Activated T-cell treated with anti-CD3 and anti-CD28 coated beads for 1 hour (primary cell): ENCODE results near the gene ZNF30.
A peak's percentile ranks its signal among the peaks of the same experiment; 100 is the strongest.
"Not testable (repeated sequence)": the region's sequence is repeated elsewhere in the genome, so short reads cannot be mapped to it uniquely, and the experiment has no call there.

Source experiments
- DNase-seq: peaks from one replicate; pipeline ENCODE4 v3.0.0-alpha.2; 2020; ENCODE audit warnings: low read depth

Gene ZNF30

DNA sequence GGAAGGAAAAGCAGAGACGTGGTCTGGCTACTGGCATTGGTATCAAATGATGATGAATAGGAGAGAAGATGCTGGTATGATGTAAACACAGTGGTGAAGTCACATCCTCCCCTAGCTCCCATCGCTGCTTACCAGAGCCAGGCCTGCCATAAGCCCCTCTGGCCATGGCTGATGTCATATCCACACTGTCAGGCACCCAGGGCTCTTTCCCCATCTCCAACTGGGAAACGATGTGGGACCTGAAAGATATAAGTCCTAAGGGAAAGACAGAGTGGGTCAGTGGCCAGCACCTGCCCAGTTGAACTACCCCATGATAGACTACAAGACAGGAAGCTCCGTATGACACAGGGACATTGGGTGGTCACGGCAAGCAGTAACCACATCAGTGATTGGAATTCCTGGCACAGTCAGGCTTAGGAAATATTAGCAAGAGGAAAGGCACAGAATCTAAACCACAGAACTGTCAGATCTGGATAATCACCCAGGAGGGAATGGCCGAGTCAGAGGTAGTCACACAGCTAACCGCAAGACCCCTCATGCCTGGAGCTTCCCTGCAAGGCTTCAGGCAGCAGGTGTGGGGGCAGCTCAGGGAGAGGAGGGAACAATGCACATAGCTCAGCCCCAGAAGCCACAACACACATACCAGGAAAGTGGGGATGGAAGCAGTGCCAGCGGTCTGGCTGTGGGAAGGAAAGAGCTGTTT, 33.6 kb downstream of the ZNF30 start:
- no peak for DNase-seq

DNA sequence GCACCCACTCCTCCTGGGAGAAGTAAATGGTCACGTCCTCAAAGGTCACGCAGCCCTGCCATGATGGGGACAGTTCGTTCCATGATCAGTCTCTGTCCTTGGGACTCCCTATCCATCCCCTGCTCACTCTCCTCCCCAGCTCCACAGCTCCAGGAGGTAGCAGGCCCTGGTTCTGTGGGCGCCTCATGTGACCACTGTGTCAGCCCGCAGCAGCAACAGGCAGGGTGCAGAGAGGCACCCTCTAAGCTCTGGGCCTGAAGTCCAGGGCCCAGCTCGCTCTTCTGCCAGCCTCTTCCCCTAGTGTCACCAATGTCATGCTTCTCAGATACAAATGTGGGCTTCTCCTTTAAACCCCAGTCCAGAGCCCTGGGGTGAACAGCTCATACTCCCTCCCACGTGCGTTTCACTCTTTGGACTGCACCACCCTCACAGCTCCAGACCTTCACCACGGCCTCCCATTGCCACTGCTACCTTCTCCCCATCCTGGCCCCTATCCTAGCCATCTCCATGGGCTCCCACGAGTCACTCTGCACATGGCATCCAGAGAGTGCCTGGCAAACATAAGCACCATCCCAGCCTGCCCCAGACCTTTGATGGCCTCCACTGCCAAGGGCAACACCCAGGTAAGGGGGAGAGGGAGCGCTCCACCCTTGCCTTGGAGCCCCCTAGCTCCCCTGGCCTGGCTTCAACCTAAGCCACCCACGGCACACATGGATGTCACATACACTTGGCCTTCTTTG, 34.4 kb downstream of the ZNF30 start:
- no peak for DNase-seq

DNA sequence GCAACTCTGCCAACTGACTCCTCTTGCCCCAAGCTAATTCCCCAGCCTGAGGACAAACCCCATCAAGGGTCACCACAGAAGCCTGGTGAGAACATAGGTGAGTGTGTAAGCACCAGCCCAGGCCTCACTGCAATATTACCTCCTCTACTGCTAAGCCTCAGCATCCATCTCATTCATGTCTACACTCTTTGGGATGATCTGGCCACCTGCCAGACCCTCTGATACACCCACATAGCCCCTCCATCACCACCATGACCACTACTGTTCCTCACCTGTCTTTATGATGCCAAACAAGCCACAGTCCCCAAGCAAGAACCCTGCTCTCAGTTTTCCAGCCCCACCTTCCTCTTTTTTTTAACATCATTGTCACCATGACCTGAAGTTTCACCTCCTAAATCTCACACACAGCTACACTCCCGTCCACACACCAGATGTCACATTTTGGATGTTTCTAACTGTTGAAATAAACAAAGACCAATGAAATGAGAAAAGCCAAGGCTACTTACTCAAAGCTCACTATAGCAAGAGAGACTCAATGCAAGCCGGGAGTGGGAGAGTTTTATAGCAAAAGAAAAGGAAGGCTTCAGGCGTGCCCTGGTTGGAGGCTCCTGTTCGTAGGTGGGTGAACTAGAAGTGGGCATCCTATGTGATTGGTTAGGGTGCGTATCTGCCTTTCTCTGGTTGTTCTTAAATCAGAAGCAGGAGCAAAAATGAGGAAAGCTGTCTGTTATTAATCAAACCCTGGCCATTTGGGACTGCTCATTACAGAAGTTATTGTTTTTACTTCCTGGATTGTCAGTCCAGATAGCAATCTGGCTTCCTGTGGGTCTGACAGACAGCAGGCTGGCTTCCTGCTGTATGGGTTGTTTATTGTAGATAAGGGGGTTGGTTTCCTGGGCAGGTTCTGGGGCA, 35.3 kb downstream of the ZNF30 start:
- no peak for DNase-seq

DNA sequence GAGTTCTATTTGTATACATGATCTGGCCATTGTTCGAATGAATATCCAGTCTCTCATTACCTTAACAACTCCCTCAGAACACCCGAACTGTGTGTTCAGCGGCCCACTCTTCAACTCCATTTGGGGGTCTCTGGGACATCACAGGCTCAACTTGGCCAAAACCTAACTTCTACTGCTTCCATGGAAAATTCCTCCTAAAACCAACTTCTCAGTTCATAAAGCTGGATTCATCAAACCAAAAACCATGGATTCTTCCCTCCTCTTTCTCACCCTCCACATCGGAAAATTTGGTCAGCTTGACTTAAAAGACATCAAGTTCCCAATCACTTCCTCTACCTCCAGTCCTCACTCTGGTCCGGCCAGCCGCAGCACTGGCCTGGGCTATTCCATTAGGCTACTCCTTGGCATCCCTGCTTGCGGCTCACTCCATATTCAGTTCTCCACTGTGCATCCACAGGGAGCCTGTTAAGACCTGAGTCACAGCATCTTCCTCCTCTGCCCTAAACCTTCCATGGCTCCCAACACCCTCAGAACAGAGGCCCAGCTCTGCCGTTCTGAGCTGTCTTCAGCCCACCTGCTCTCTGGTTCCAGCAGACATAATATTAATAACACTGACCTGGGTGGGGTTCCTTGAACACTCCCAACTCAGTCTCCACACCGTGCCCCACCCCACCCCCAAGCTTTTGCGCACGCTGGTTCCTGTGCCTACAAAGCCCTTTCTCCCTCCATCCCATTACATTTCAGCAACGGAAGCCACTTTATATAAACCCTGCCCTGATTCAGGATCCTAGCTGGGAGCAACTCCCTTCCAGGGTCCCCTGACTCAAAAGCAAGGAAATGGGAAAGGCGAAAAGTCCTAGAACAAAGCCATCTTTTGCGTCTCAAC, 36.2 kb downstream of the ZNF30 start:
- DNase-seq: no peak

DNA sequence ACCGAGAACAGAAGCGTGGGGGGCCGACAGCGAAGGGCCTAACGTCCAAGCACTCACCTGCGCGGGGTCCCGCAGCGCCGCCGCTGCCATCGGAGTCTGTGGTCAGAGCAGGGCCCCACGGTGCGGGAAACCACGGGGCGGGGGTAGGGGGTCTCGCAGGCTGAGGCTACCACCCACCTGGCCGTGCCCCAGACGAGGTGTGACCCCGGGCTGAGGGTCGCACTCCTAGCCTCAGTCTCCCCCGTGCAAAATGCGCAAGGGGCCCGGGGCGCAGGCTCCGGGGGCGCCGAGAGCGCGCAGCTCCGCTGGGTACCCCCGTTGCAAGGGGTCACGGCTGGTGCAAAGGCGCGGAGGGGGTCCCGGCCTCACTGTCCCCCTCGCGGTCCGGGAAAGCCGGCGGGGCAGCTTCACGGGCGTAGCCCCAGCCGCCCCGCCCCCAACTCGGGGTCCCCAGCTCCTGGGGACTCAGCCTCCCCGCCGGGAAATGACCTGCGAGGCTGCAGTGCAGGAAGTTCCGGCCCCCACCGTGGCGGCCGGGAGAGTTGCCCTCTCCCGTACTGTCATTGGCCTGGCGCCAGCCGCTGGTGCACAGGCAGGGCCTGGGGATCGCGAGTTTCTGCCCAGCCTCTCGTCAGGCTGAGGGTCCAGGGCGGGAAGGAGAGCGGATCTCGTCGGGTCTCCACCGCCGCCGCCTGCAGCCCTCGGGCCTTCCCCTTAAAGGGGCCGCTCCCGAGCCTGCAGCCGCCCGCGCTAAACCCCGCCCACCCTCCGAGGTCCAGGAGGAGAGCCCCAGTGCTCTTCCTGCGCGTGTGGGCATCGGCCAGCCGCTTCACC, 37.1 kb downstream of the ZNF30 start, which contains the start of gene ZNF792:
Gene ZNF792, minus strand, starts transcription at position 657 of the 834 bp plus-strand sequence. Its CDS starts 567 bp downstream, at position 90.
- peak; percentile 36 for DNase-seq

DNA sequence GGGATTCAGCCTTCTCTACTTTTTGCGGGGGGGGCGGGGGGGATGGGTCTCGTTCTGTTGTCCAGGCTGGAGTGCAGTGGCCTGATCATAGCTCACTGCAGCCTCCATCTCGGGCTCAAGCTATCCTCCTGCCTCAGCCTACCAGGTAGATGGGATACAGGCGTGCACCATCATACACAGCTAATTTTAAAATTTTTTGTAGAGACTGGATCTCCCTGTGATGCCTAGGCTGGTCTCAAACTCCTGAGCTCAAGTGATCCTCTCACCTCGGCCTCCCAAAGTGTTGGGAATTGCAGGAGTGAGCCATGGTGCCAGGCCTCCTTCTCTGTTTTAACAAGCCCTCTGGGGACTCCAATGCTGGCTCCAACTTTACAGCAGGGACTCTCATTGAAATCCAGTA, 37.9 kb downstream of the ZNF30 start:
- DNase-seq: no peak

DNA sequence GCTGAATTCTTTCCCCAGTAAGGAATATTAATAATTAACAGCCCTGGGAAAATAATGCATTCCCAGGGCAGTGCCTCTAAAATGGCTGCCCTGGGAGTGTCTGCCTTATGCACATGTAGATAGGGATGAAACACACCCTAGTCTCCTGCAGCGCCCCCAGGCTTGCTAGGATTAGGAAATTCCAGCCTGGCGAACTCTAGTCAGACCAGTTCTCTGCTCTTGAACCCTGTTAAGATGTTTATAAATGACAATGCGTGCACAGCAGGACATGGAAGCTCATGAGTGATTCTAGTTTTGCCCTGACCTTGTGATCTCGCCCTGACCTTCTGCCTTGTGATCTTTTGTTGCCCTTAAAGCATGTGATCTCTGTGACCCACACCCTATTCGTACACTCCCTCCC, 38.8 kb downstream of the ZNF30 start:
- not testable (repeated sequence) for DNase-seq

DNA sequence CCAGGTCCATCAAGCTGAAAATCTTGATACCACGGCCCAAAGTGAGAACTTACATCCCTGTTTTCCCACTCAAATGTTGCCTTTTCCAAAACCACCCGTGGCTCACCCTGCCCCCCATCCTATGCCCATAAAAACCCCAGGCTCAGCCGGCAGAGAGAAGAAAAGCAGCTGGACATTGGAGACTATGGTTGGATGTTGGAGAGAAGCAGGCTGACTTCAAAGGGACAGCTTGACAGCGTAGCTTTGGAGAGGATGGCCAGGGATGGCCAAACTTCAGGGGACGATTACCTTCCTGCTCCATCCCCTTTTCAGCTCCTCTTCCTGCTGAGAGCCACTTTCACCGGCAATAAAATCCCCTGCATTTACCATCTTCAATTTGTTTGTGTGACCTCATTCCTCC, 40.8 kb downstream of the ZNF30 start:
- no peak for DNase-seq

DNA sequence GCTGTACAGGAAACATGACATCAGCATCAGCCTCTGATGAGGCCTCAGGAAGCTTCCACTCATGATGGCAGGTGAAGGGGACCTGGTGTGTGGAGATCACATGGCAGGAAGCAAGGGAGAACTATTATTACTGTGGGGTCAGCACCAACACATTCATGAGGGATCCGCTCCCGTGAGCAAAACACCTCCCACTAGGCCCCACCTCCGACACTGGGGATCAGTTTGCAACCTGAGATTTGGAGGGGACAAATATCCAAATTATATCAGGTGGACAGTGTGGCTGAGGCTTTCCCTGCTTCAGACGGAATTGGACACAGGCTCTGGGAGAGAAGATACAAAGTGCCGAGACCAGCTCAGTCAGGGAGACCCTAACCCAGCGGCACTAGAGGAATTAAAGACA, 43.0 kb downstream of the ZNF30 start:
- DNase-seq: no peak

DNA sequence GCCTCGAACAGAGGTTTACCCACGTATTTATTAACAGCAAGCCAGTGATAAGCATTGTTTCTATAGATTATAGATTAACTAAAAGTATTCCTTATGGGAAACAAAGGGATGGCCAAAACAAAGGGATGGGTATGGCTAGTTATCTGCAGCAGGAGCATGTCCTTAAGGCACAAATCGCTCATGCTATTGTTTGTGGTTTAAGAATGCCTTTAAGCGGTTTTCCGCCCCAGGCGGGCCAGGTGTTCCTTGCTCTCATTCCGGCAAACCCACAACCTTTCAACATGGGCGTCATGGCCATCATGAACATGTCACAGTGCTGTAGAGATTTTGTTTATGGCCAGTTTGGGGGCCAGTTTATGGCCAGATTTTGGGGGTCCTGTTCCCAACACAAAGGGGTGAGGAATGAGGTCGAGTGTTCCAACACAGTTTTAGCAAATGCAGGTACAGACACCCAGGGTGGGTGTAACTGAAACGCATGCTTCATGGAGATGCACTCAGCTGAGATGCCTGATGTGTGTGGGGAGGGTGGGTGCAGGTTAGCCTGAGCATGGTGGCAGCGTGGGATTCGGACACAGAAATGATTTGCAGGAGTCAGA, 43.6 kb downstream of the ZNF30 start:
- DNase-seq: not testable (repeated sequence)

DNA sequence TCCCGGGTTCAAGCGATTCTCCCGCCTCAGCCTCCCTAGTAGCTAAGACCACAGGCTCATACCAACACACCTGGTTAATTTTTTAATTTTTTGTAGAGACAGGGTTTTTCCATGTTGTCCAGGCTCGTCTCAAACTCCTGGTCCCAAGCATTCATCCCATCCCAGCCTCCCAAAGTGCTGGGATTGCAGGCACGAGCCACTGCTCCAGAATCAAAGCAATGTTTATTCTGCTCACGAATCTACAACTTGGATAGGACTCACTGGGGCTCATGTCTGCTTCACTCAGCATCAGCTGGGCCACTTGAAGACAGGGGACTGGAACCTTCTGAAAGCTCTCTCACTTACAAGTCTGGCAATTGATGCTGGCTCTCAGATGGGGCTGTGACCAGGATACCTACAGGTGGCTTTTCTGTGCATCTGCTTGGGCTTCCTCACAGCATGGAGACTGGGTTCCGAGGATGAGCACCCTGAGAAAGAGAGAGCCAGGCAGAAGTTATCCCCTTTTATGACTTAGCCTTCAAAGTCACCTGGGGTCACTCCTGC, 45.5 kb downstream of the ZNF30 start:
- DNase-seq: no peak

DNA sequence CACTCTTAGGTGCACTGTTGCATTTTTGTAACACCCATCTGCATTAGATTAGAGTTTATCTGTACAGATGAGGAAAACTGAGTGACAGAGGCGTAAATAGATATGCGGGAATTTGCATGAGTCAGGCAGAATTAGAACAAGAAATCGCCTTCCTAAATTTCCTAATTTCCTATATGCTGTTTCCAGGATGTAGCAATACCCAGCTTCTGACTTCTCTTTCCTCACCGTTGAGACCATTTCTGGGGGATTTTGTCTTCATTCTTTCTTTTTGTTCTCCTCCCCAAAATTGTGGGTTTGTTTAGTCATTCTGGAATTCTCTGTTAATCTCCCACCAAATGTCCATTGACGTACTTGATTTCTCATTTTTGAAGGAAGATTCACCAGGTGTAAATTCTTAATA, 47.9 kb downstream of the ZNF30 start:
- no peak for DNase-seq

DNA sequence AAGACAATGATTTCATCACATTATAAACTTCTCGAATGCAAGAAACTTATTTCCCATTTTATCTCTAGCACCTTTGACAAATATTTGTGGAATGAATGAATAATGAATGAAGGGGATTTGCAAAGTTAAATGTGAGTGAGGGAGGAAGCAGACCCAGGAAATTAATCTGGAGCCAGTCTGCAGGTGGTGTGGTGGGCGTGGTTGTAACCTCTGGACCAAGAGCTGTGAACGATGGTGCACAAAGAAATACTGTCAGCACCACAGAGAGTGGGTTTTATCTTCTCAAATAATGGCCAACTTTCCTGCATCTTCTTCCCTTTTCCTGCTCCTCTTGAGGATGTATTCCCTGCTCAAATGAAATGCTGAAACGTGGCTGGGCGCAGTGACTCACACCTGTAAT, 48.4 kb downstream of the ZNF30 start:
- DNase-seq: no peak

DNA sequence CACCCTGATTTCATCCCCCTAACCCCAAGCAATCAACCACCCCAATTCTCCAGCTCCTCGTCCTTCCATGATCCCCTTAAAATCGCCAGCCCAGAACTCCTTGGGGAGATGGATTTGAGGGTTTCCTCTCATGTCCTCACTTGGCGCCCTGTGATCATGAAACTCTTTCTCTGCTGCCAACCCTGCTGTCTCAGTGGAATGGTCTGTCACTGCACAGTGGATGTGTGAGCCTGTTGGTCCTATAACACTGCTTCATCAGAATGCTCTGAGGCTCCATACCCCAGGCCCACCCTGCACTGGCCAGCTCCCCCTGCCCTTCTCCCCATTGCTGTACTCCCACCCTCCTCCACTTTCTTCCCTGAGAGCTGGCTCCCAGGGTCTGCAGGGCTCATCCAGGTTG, 49.9 kb downstream of the ZNF30 start:
- no peak for DNase-seq

DNA sequence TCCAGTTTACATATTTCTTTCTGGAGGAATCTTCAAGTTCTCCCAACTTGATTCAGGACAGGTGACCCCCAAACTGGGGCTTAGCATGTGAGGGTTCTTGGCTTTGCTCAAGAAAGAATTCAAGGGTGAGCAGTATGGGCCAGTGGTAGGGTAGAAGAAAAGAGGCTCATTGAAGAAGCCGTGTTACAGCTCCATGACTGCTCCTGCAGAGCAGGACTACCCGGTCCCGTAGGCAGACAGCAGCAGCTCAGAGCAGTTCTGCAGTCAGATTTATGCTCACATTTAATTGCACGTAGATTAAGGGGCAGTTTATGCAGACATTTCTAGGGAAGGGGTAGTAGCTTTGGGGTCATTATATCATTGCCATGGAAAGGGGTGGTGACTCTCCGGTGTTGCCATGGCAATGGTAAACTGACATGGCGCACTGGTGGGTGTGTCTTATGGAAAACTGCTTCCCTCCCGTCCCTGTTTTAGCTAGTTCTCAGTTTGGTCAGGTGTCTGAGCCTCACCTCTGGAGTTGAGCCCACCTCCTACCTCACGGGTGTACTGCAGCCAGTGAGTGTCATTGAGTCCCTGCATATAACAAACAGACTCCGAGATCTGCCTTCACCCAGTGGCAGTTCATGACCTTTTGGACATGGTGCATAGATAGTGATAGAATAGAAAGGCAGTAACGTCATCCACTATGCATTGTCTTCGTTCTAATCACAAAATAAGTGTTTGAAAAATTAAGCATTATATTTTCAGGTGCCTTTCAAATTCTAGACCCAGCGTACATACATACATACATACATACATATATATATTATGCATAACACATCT, 53.3 kb downstream of the ZNF30 start:
- DNase-seq: no peak

DNA sequence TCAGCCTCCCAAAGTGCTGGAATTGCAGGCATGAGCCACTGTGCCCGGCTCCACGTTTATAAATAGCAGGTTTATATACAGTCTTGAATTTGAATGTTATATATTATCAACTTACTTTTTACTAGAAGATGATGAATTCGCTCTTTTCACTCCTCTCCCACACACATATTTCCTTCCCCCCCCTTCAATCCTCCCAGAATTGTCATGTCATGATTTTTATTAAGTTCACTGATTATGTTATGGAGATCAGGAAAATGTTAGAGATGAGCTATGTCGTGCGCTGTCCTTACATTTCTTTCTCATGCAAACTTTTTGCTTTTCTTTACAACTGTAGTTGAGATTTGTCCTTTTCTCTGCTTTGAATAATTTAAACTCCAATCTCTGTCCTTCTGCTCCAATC, 55.6 kb downstream of the ZNF30 start:
- DNase-seq: no peak

DNA sequence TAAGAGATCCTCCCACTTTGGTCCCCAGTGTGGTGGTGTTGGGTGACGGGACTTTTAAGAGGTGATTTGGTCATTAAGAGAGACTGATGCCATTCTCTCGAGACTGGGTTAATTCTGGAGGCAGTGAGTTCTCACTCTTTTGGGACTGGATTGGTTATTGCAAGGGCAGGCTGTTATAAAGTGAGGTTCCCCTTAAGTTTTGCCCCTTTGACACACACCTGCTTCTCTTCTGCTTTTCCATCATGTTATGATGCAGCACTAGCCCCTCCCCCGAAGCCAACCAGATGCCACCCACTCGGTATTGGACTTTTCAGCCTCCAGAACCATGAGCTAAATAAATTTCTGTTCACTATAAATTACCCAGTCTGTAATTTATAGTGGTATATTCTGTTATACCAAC, 57.1 kb downstream of the ZNF30 start:
- no peak for DNase-seq

DNA sequence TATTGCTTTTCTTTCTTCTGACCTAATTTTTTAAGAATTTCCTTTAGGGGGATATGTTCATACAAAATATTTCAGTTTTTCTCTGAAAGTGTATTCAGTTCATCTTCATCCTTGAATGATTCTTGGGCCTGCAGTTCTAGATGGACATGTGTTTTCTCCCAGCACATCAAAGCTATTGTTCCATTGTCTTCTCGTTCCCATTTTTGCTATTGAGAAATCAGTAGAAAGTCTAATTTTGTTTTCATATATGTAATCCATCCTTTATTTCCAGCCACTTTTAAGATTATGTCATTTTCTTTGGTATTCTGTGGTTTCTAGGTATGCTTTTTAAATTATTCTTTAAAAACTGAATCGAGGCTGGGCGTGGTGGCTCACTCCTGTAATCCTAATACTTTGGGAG, 57.6 kb downstream of the ZNF30 start:
- DNase-seq: no peak
